Measurements from ENCODE around the gene ERICH6.

- TF ChIP-seq POLR2AphosphoS5 (IDR thresholded peaks at IDR 0.05; ENCODE audit: low read depth, low read length) (no peak), REST (IDR thresholded peaks at IDR 0.05; ENCODE audit: insufficient read depth in 1 of 2, low read depth in 2 of 2, low read length in 2 of 2) (no peak)
Observed at GRCh38 chr3:150611666-150612065, 92.1 kb downstream of the ERICH6 start.

Data from PFSK-1 (cell line).